Endothelial cell (in vitro differentiated cells): ENCODE measurements around the gene POLR1A. TPM values are rescaled to one million over a fixed set of nuclear protein-coding genes. Genes with fewer than 3 reads are reported as not detected.

ENCODE experiments used
- DNase-seq: peaks from one replicate; pipeline ENCODE4 v3.0.0; 2021; ENCODE audit warnings: low spot score
- H3K27ac Mint-ChIP-seq: one replicate; pipeline ENCODE4 v1.8.0; 2021; ENCODE audit warnings: mixed read lengths, inconsistent platforms; ENCODE audit not compliant: unreplicated experiment
- H3K27me3 Mint-ChIP-seq: one replicate; pipeline ENCODE4 v1.8.0; 2021; ENCODE audit warnings: mild to moderate bottlenecking, moderate library complexity, mixed read lengths, inconsistent platforms; ENCODE audit not compliant: unreplicated experiment
- H3K36me3 Mint-ChIP-seq: one replicate; pipeline ENCODE4 v1.8.0; 2021; ENCODE audit warnings: mild to moderate bottlenecking, low read depth, mixed read lengths, inconsistent platforms; ENCODE audit not compliant: unreplicated experiment
- H3K4me1 Mint-ChIP-seq: one replicate; pipeline ENCODE4 v1.8.0; 2021; ENCODE audit warnings: mild to moderate bottlenecking, mixed read lengths, inconsistent platforms; ENCODE audit not compliant: unreplicated experiment
- H3K4me3 Mint-ChIP-seq: one replicate; pipeline ENCODE4 v1.8.0; 2021; ENCODE audit warnings: mild to moderate bottlenecking, mixed read lengths, inconsistent platforms; ENCODE audit not compliant: unreplicated experiment
- H3K9me3 Mint-ChIP-seq: one replicate; pipeline ENCODE4 v1.8.0; 2021; ENCODE audit warnings: mixed read lengths, inconsistent platforms; ENCODE audit not compliant: unreplicated experiment
- total RNA-seq: library from RNA; stranded (reverse); fragmentation: NEBNext Ultra II Directional; extraction: Animal tissue kit (Norgen Biotek cat#: 25700); gene quantifications from one replicate; pipeline ENCODE4 v1.2.1, GENCODE V29; 2021; ENCODE audit not compliant: unreplicated experiment
- TF ChIP-seq, protein P1 (sequence below): fragments of 200-600 bp; sonication (generic); IDR thresholded peaks from one replicate; pipeline ENCODE4 v1.5.0; 2021; ENCODE audit warnings: antibody characterized with exemption; ENCODE audit not compliant: unreplicated experiment

POLR1A gene
- total RNA-seq, 1 donor from 2014 or later, result 30.4 TPM

- no peaks in the 10 kb centered on the region for H3K4me1 Mint-ChIP-seq
- TF ChIP-seq, protein P1, sequence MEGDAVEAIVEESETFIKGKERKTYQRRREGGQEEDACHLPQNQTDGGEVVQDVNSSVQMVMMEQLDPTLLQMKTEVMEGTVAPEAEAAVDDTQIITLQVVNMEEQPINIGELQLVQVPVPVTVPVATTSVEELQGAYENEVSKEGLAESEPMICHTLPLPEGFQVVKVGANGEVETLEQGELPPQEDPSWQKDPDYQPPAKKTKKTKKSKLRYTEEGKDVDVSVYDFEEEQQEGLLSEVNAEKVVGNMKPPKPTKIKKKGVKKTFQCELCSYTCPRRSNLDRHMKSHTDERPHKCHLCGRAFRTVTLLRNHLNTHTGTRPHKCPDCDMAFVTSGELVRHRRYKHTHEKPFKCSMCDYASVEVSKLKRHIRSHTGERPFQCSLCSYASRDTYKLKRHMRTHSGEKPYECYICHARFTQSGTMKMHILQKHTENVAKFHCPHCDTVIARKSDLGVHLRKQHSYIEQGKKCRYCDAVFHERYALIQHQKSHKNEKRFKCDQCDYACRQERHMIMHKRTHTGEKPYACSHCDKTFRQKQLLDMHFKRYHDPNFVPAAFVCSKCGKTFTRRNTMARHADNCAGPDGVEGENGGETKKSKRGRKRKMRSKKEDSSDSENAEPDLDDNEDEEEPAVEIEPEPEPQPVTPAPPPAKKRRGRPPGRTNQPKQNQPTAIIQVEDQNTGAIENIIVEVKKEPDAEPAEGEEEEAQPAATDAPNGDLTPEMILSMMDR, result no peak
- no peak overlapping the region for H3K27ac Mint-ChIP-seq
- DNase-seq, result no peak
- peaks cover 15% of the 10 kb centered on the region for H3K36me3 Mint-ChIP-seq
- no peak overlapping the region for H3K4me3 Mint-ChIP-seq
- peaks cover 11% of the 10 kb centered on the region for H3K27me3 Mint-ChIP-seq
- peaks cover 7% of the 10 kb centered on the region for H3K9me3 Mint-ChIP-seq
These were observed 95.6 kb downstream of the POLR1A start for GRCh38 chr2:86010083-86010482.

- Mint-ChIP-seq H3K4me3 (no peak overlapping the region), H3K4me1 (no peaks in the 10 kb centered on the region), H3K36me3 (peaks cover 4% of the 10 kb centered on the region), H3K27ac (no peak overlapping the region), H3K9me3 (no peaks in the 10 kb centered on the region), H3K27me3 (no peaks in the 10 kb centered on the region)
- no peak for DNase-seq
- TF ChIP-seq, protein P1, result no peak
These were observed 99.2 kb downstream of the POLR1A start for GRCh38 chr2:86006524-86006923.

DNA sequence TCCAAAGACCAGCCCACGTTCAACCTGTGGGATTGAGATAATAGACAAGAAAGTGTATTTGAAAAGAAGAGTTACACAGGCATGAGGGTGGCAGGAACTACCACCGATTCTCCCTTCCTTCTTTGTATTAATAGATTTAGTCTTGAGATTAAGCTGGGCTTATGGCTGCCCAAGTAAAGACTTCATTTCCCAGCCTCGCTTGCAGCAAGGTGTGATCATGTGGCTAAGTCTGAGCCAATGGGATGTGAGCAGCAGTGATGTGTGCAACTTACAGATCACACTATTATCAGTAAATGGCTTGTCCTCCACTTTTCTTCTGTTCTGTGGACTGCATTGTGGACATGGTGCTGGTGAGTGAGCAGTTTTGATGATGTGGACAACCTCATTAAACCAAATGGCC lies 101.7 kb downstream of the POLR1A start:
- Mint-ChIP-seq H3K4me3 (no peak overlapping the region), H3K9me3 (no peaks in the 10 kb centered on the region), H3K27ac (no peak overlapping the region), H3K27me3 (peaks cover 2% of the 10 kb centered on the region), H3K4me1 (peaks cover 2% of the 10 kb centered on the region), H3K36me3 (peaks cover 7% of the 10 kb centered on the region)
- TF ChIP-seq, protein P1, result no peak
- DNase-seq, result no peak

DNA sequence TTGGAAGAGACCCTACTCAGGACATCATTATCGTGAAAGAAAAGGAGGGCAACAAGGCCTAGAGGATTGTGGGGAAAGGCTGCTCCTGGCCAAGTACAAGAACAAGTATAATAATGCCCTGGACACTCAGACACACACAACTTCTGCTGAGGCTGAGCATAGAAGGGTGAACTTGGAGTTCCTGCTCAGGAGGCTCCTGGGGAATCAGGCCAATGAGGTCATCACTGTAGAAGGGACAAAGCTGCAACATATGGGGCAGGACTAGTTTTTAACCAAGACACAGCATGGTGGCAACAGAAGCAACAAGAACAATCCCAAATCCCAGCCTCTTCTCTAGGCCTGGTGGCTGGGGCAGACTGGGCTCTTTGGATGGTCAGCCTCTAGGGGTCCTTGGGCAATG lies 102.6 kb downstream of the POLR1A start:
- H3K4me3 Mint-ChIP-seq, result no peak overlapping the region
- TF ChIP-seq, protein P1, result no peak
- H3K9me3 Mint-ChIP-seq, result no peaks in the 10 kb centered on the region
- peaks cover 2% of the 10 kb centered on the region for H3K27me3 Mint-ChIP-seq
- H3K4me1 Mint-ChIP-seq, result peaks cover 2% of the 10 kb centered on the region
- no peak overlapping the region for H3K27ac Mint-ChIP-seq
- H3K36me3 Mint-ChIP-seq, result peaks cover 6% of the 10 kb centered on the region
- no peak for DNase-seq

DNA sequence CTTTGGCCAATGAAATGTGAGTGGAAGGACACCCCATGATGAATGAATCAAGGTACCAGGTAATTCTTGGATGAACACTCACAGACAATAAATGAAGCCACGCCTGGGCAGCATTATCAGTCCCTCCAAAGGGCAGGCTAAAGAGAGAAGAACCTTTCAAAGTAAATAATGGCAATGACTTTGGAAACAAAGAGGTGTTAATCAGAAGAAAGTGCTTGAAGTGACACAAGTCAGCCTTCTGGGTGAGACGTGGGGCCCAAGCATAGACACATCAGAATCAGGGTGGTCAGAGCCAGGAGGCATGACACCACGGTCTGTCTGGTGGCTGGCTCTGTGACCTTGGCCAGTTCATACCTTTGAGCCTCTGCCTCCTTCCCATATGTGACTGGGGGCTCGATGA lies 103.3 kb downstream of the POLR1A start:
- no peaks in the 10 kb centered on the region for H3K9me3 Mint-ChIP-seq
- DNase-seq, result no peak
- TF ChIP-seq, protein P1, result no peak
- H3K27me3 Mint-ChIP-seq, result peaks cover 2% of the 10 kb centered on the region
- no peak overlapping the region for H3K27ac Mint-ChIP-seq
- H3K4me3 Mint-ChIP-seq, result no peak overlapping the region
- H3K36me3 Mint-ChIP-seq, result peaks cover 4% of the 10 kb centered on the region
- peaks cover 2% of the 10 kb centered on the region for H3K4me1 Mint-ChIP-seq
